ENCODE measurements around the gene NCAPD3. TPM values are rescaled to one million over a fixed set of nuclear protein-coding genes. Genes with fewer than 3 reads are reported as not detected.
"Not testable (repeated sequence)": the region's sequence is repeated elsewhere in the genome, so short reads cannot be mapped to it uniquely, and the experiment has no call there.

The NCAPD3 gene
- total and polyA plus RNA-seq, 2 donors (not counting 3 experiments of a cell fraction or from before 2014, with no cell fraction given) = 22.6 to 43.8 TPM

- ChIA-PET POLR2A (no interaction called here), CTCF (no interaction called here)
- Histone ChIP-seq H3K4me3 (replicated peaks in 1 of 3; ENCODE audit: insufficient read depth in 1 of 3, low read depth in 1 of 3, low read length in 3 of 3) (no peak overlapping the region), H3K4me2 (ENCODE audit: insufficient read depth, low read length) (no peak overlapping the region), H3K9me1 (replicated peaks; ENCODE audit: control insufficient read depth, extremely low read depth, insufficient read depth, low read length) (no peaks in the 10 kb centered on the region), H3K27ac (ENCODE audit: insufficient read depth, low read depth, low read length) (peak overlapping the region; percentile 97), H3K27me3 (ENCODE audit: control insufficient read depth in 2 of 2, insufficient read depth in 2 of 2, low read length in 2 of 2) (no peaks in the 10 kb centered on the region), H4K20me1 (replicated peaks; ENCODE audit: control insufficient read depth, extremely low read depth, insufficient read depth, low read length) (no peaks in the 10 kb centered on the region), H3K36me3 (ENCODE audit: control insufficient read depth in 2 of 2, extremely low read depth in 1 of 2, insufficient read depth in 2 of 2, low read length in 2 of 2) (no peaks in the 10 kb centered on the region), H3K9me3 (replicated peaks; ENCODE audit: control insufficient read depth, insufficient read depth, low read length) (no peaks in the 10 kb centered on the region), H3K4me1 (ENCODE audit: control insufficient read depth, extremely low read depth, insufficient read depth, low read length) (peaks cover 49% of the 10 kb centered on the region), H3K9ac (replicated peaks; ENCODE audit: extremely low read depth, insufficient read depth, low read length) (no peak overlapping the region), H2AFZ (ENCODE audit: low read depth, low read length) (no peak overlapping the region), H3K79me2 (ENCODE audit: control insufficient read depth, insufficient read depth, low read length) (peaks cover 34% of the 10 kb centered on the region)
- TF ChIP-seq, protein P1, sequence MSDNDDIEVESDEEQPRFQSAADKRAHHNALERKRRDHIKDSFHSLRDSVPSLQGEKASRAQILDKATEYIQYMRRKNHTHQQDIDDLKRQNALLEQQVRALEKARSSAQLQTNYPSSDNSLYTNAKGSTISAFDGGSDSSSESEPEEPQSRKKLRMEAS (IDR thresholded peaks at IDR 0.05; ENCODE audit: insufficient read depth, insufficient read length) = no peak
- TF ChIP-seq JUN (IDR thresholded peaks at IDR 0.05; ENCODE audit: borderline replicate concordance, insufficient read depth, insufficient read length, low read depth) = no peak
- DNase-seq (ENCODE audit: low read depth, low spot score) (no peak), FAIRE-seq (no peak)
- no TSS peak for BruUV-seq (replicated peaks)
- intact Hi-C loops (cut with micrococcal nuclease) (no loop called here), dilution Hi-C loops (cut with MboI; ENCODE audit: extremely low pct_ligation_motif_present, low sequenced_read_pairs) (no loop called here)
Measured at GRCh38 chr11:134118006-134118405, 105.8 kb downstream of the NCAPD3 start.

DNA sequence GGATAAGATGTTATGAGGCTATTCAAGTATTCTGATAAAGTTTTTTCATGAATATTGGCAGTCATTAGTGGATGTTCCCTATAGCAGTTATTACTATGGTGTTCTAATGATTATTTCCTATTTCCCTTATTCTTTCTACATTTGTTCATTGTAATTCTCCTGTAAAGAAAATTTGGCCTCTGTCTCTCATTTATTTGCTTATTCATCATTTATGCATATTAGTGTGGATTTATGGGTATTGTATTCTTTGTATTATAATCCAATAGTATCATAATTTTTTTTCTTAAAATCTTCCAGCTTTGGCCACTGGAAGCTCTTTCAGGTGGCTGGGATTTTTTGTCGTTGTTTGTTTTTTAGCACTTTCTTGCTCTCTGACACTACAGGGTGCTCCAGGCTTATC lies 107.6 kb downstream of the NCAPD3 start:
- Histone ChIP-seq H3K27ac (ENCODE audit: insufficient read depth, low read depth, low read length) (no peak overlapping the region), H4K20me1 (replicated peaks; ENCODE audit: control insufficient read depth, extremely low read depth, insufficient read depth, low read length) (no peaks in the 10 kb centered on the region), H3K9me3 (replicated peaks; ENCODE audit: control insufficient read depth, insufficient read depth, low read length) (no peaks in the 10 kb centered on the region), H2AFZ (ENCODE audit: low read depth, low read length) (no peak overlapping the region), H3K36me3 (ENCODE audit: control insufficient read depth in 2 of 2, extremely low read depth in 1 of 2, insufficient read depth in 2 of 2, low read length in 2 of 2) (no peaks in the 10 kb centered on the region), H3K27me3 (ENCODE audit: control insufficient read depth in 2 of 2, insufficient read depth in 2 of 2, low read length in 2 of 2) (no peaks in the 10 kb centered on the region), H3K4me1 (ENCODE audit: control insufficient read depth, extremely low read depth, insufficient read depth, low read length) (peaks cover 36% of the 10 kb centered on the region), H3K4me3 (replicated peaks in 1 of 3; ENCODE audit: insufficient read depth in 1 of 3, low read depth in 1 of 3, low read length in 3 of 3) (no peak overlapping the region), H3K9me1 (replicated peaks; ENCODE audit: control insufficient read depth, extremely low read depth, insufficient read depth, low read length) (no peaks in the 10 kb centered on the region), H3K4me2 (ENCODE audit: insufficient read depth, low read length) (no peak overlapping the region), H3K9ac (replicated peaks; ENCODE audit: extremely low read depth, insufficient read depth, low read length) (no peak overlapping the region), H3K79me2 (ENCODE audit: control insufficient read depth, insufficient read depth, low read length) (peaks cover 35% of the 10 kb centered on the region)
- FAIRE-seq = no peak
- dilution Hi-C loops (cut with MboI; ENCODE audit: extremely low pct_ligation_motif_present, low sequenced_read_pairs) (no loop called here), intact Hi-C loops (cut with micrococcal nuclease) (no loop called here)
- no TSS peak for BruUV-seq (replicated peaks)
- no peak for DNase-seq (ENCODE audit: low read depth, low spot score)
- POLR2A ChIA-PET = no interaction called here
- CTCF ChIA-PET = no interaction called here
- TF ChIP-seq, protein P1 (IDR thresholded peaks at IDR 0.05; ENCODE audit: insufficient read depth, insufficient read length) = no peak
- TF ChIP-seq JUN (IDR thresholded peaks at IDR 0.05; ENCODE audit: borderline replicate concordance, insufficient read depth, insufficient read length, low read depth) (no peak), POLR2AphosphoS5 (IDR thresholded peaks at IDR 0.05; ENCODE audit: insufficient read depth, low read depth, low read length) (no peak), POLR2A (IDR thresholded peaks at IDR 0.05; ENCODE audit: low read depth, low read length) (no peak), FOS (IDR thresholded peaks at IDR 0.05; ENCODE audit: borderline replicate concordance, insufficient read depth, low read length) (no peak), MYC (IDR thresholded peaks at IDR 0.05; ENCODE audit: low read depth, low read length) (no peak), EZH2 (IDR thresholded peaks at IDR 0.05; ENCODE audit: borderline replicate concordance, low read depth, low read length, severe bottlenecking) (no peak), CTCF (IDR thresholded peaks at IDR 0.05; ENCODE audit: extremely low read depth in 1 of 2, insufficient read depth in 1 of 2, low read depth in 1 of 2, low read length in 2 of 2) (no peak), GATA2 (IDR thresholded peaks at IDR 0.05; ENCODE audit: insufficient read depth, insufficient read length, low read depth, low read length) (no peak)

- POLR2A ChIA-PET = not testable (repeated sequence)
Measured at GRCh38 chr11:134113787-134114186, 110.0 kb downstream of the NCAPD3 start.

More at GRCh38 chr11:134113787-134114186, 110.0 kb downstream of the NCAPD3 start:
- H3K4me3 ChIP-seq (replicated peaks in 1 of 3; ENCODE audit: insufficient read depth in 1 of 3, low read depth in 1 of 3, low read length in 3 of 3); H4K20me1 ChIP-seq (replicated peaks; ENCODE audit: control insufficient read depth, extremely low read depth, insufficient read depth, low read length); H3K9me1 ChIP-seq (replicated peaks; ENCODE audit: control insufficient read depth, extremely low read depth, insufficient read depth, low read length); H3K4me2 ChIP-seq (ENCODE audit: insufficient read depth, low read length); H3K27me3 ChIP-seq (ENCODE audit: control insufficient read depth in 2 of 2, insufficient read depth in 2 of 2, low read length in 2 of 2); DNase-seq (ENCODE audit: low read depth, low spot score); H2AFZ ChIP-seq (ENCODE audit: low read depth, low read length); intact Hi-C loops (cut with micrococcal nuclease); FAIRE-seq; dilution Hi-C loops (cut with MboI; ENCODE audit: extremely low pct_ligation_motif_present, low sequenced_read_pairs); CTCF ChIA-PET; H3K27ac ChIP-seq (ENCODE audit: insufficient read depth, low read depth, low read length); H3K9ac ChIP-seq (replicated peaks; ENCODE audit: extremely low read depth, insufficient read depth, low read length); BruUV-seq (replicated peaks); H3K9me3 ChIP-seq (replicated peaks; ENCODE audit: control insufficient read depth, insufficient read depth, low read length); H3K36me3 ChIP-seq (ENCODE audit: control insufficient read depth in 2 of 2, extremely low read depth in 1 of 2, insufficient read depth in 2 of 2, low read length in 2 of 2): not testable (repeated sequence)
- peaks cover 35% of the 10 kb centered on the region for H3K79me2 ChIP-seq (ENCODE audit: control insufficient read depth, insufficient read depth, low read length)
- H3K4me1 ChIP-seq (ENCODE audit: control insufficient read depth, extremely low read depth, insufficient read depth, low read length) = peaks cover 12% of the 10 kb centered on the region
